Measurements from ENCODE around the gene SHISA9. TPM values are rescaled to one million over a fixed set of nuclear protein-coding genes. Genes with fewer than 3 reads are reported as not detected.

Gene SHISA9
- polyA plus RNA-seq, 1 of the 3 experiments (the other 2 are of a cell fraction), result 0.02 TPM

DNA sequence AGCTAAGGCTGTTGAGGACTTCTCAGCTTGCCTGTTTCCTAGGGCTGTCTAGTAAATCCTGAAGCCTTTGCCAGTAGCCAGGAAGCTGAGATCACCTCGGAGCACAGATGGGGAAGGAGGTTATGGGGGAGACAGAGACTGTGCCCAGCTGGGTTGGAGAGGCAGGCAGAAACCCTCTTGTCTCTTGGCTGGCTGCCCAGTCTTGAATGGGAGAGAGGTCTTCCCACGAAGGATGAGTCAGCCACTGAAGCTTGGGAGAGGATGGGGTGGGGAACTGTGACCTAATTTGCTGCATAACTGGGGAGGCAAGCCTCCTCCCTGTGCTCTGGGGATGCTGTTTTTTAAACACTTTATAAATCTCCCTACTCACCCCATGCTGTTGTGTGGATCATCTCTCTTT lies 69.8 kb downstream of the SHISA9 start (continued):
- TF ChIP-seq, protein P1, sequence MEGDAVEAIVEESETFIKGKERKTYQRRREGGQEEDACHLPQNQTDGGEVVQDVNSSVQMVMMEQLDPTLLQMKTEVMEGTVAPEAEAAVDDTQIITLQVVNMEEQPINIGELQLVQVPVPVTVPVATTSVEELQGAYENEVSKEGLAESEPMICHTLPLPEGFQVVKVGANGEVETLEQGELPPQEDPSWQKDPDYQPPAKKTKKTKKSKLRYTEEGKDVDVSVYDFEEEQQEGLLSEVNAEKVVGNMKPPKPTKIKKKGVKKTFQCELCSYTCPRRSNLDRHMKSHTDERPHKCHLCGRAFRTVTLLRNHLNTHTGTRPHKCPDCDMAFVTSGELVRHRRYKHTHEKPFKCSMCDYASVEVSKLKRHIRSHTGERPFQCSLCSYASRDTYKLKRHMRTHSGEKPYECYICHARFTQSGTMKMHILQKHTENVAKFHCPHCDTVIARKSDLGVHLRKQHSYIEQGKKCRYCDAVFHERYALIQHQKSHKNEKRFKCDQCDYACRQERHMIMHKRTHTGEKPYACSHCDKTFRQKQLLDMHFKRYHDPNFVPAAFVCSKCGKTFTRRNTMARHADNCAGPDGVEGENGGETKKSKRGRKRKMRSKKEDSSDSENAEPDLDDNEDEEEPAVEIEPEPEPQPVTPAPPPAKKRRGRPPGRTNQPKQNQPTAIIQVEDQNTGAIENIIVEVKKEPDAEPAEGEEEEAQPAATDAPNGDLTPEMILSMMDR (IDR thresholded peaks at IDR 0.05), result no peak
- TF ChIP-seq RFX5 (IDR thresholded peaks at IDR 0.05; ENCODE audit: low read length), result no peak
- TF ChIP-seq RXRA (IDR thresholded peaks at IDR 0.05; ENCODE audit: borderline replicate concordance, low read depth), result no peak

DNA sequence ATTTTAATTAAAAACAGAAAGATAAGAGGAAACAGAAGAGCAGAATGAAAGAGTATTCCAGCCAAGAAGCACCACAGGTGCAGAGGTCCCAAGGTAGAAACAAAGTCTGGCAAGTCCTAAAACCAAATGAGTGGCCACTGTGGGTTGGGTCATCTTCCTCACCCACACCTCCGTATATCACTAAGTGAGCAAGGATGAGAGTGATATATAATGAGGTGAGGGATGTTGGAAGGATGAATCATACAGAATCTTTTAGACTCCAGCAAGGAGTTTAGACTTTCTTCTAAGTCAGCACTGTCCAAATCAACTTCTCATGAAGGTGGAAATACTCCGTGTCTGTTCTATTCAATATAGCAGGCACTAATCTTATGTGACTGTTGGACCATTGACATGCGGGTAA lies 70.8 kb downstream of the SHISA9 start:
- H3F3A ChIP-seq (replicated peaks; ENCODE audit: insufficient read depth), result no peaks in the 10 kb centered on the region
- POLR2A ChIA-PET, result no interaction called here

DNA sequence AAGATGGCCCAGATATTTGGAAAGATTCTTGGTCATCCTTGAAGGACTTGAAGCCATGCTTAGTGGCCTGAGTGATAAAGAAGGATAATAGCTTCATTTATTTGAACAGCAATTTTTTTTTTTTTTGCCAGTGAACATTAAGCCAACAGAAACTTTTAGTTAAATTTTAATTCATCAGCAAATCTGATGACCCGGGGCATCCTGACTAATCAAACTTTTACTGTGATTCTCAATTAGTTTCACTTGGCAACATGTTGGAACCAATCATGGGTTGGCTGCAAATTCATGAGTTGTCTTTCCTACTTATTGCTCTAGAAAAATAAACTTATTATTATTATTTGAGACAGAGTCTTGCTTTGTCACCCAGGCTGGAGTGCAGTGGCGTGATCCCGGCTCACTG lies 74.4 kb downstream of the SHISA9 start:
- Histone ChIP-seq H2AFZ (ENCODE audit: low read depth) (no peak overlapping the region), H3K9me3 (no peaks in the 10 kb centered on the region), H3K4me1 (ENCODE audit: control insufficient read depth in 1 of 2, insufficient read depth in 2 of 2, low read depth in 1 of 2, low read length in 1 of 2) (peaks cover 0 to 6% of the 10 kb centered on the region in 2 experiments; a peak in 1 of 4 replicates), H3K27ac (ENCODE audit: low read depth in 2 of 2, low read length in 1 of 2) (no peak overlapping the region), H3K36me3 (replicated peaks in 1 of 2; ENCODE audit: control insufficient read depth in 1 of 2, insufficient read depth in 2 of 2, low read length in 1 of 2) (no peaks in the 10 kb centered on the region), H3K4me3 (ENCODE audit: low read depth in 2 of 2, low read length in 1 of 2) (no peak overlapping the region), H4K20me1 (ENCODE audit: insufficient read depth) (no peaks in the 10 kb centered on the region), H3F3A (replicated peaks; ENCODE audit: insufficient read depth) (no peaks in the 10 kb centered on the region), H3K79me2 (ENCODE audit: insufficient read depth) (no peaks in the 10 kb centered on the region), H3K9ac (no peak overlapping the region), H3K4me2 (no peak overlapping the region), H3K9me2 (0 out of 2 replicates have a peak, but pooled peaks cover 5% of the 10 kb centered on the region), H3K27me3 (ENCODE audit: insufficient read depth) (no peaks in the 10 kb centered on the region)
- TF ChIP-seq RFX5 (IDR thresholded peaks at IDR 0.05; ENCODE audit: low read length) (no peak), RXRA (IDR thresholded peaks at IDR 0.05; ENCODE audit: borderline replicate concordance, low read depth) (no peak), YY1 (IDR thresholded peaks at IDR 0.05; ENCODE audit: low read depth) (no peak), JUND (IDR thresholded peaks at IDR 0.05) (no peak)
- TF ChIP-seq, protein P2, sequence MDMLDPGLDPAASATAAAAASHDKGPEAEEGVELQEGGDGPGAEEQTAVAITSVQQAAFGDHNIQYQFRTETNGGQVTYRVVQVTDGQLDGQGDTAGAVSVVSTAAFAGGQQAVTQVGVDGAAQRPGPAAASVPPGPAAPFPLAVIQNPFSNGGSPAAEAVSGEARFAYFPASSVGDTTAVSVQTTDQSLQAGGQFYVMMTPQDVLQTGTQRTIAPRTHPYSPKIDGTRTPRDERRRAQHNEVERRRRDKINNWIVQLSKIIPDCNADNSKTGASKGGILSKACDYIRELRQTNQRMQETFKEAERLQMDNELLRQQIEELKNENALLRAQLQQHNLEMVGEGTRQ (IDR thresholded peaks at IDR 0.05; ENCODE audit: borderline replicate concordance, low read depth, low read length), result no peak
- TF ChIP-seq, protein P3, sequence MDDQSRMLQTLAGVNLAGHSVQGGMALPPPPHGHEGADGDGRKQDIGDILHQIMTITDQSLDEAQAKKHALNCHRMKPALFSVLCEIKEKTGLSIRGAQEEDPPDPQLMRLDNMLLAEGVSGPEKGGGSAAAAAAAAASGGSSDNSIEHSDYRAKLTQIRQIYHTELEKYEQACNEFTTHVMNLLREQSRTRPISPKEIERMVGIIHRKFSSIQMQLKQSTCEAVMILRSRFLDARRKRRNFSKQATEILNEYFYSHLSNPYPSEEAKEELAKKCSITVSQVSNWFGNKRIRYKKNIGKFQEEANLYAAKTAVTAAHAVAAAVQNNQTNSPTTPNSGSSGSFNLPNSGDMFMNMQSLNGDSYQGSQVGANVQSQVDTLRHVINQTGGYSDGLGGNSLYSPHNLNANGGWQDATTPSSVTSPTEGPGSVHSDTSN (IDR thresholded peaks at IDR 0.05), result no peak
- 53% methylated on average over 3 of the region's 3 CpGs for WGBS (ENCODE audit: low lambda C conversion rate)
- ChIA-PET POLR2A (no interaction called here), CTCF (no interaction called here)
- DNase-seq, result no peak

More for the DNA sequence above, 70.8 kb downstream of the SHISA9 start:
- CTCF ChIA-PET, result interaction anchor here (1.4 kb wide), 1 partner anchor 15 kb away, joined by 3 read pairs; no protein-coding TSS in a partner anchor
- no peak overlapping the region for H3K27ac ChIP-seq (ENCODE audit: low read depth in 2 of 2, low read length in 1 of 2)
- H3K4me2 ChIP-seq, result no peak overlapping the region
- H2AFZ ChIP-seq (ENCODE audit: low read depth), result no peak overlapping the region
- WGBS (ENCODE audit: low lambda C conversion rate), result 48% methylated on average over 3 of the region's 3 CpGs
- no peak overlapping the region for H3K4me3 ChIP-seq (ENCODE audit: low read depth in 2 of 2, low read length in 1 of 2)
- no peaks in the 10 kb centered on the region for H3K27me3 ChIP-seq (ENCODE audit: insufficient read depth)
- H3K4me1 ChIP-seq (ENCODE audit: control insufficient read depth in 1 of 2, insufficient read depth in 2 of 2, low read depth in 1 of 2, low read length in 1 of 2), result peaks cover 0 to 6% of the 10 kb centered on the region in 2 experiments; a peak in 1 of 4 replicates
- no peaks in the 10 kb centered on the region for H3K36me3 ChIP-seq (replicated peaks in 1 of 2; ENCODE audit: control insufficient read depth in 1 of 2, insufficient read depth in 2 of 2, low read length in 1 of 2)
- TF ChIP-seq EZH2phosphoT487 (IDR thresholded peaks at IDR 0.05; ENCODE audit: borderline replicate concordance, low read depth), result no peak
- TF ChIP-seq RXRA (IDR thresholded peaks at IDR 0.05; ENCODE audit: borderline replicate concordance, low read depth), result no peak
- no peak for TF ChIP-seq TCF12 (IDR thresholded peaks at IDR 0.05)
- no peak for TF ChIP-seq CHD2 (IDR thresholded peaks at IDR 0.05; ENCODE audit: low read length, partially characterized antibody)
- TF ChIP-seq POLR2AphosphoS5 (IDR thresholded peaks at IDR 0.05; ENCODE audit: low read depth, low read length), result no peak
- TF ChIP-seq, protein P4, sequence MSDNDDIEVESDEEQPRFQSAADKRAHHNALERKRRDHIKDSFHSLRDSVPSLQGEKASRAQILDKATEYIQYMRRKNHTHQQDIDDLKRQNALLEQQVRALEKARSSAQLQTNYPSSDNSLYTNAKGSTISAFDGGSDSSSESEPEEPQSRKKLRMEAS (IDR thresholded peaks at IDR 0.05; ENCODE audit: low read depth), result no peak
- TF ChIP-seq RCOR1 (IDR thresholded peaks at IDR 0.05; ENCODE audit: low read length), result no peak
- no peak for TF ChIP-seq SMC3 (IDR thresholded peaks at IDR 0.05; ENCODE audit: low read depth, low read length)
- no peak for TF ChIP-seq TEAD4 (IDR thresholded peaks at IDR 0.05; ENCODE audit: borderline replicate concordance, insufficient read depth)
- TF ChIP-seq FOXJ3 (CRISPR knock-in tag; IDR thresholded peaks at IDR 0.05), result no peak
- TF ChIP-seq MEF2A (IDR thresholded peaks at IDR 0.05; ENCODE audit: borderline replicate concordance, low read depth), result no peak
- no peak for TF ChIP-seq RFX5 (IDR thresholded peaks at IDR 0.05; ENCODE audit: low read length)
- TF ChIP-seq TAF1 (IDR thresholded peaks at IDR 0.05; ENCODE audit: borderline replicate concordance, low read depth, low read length), result no peak
- TF ChIP-seq GABPA (IDR thresholded peaks at IDR 0.05; ENCODE audit: low read depth), result no peak
- TF ChIP-seq MXI1 (IDR thresholded peaks at IDR 0.05; ENCODE audit: low read depth, low read length), result no peak
- no peak overlapping the region for H3K9ac ChIP-seq
- H3K79me2 ChIP-seq (ENCODE audit: insufficient read depth), result no peaks in the 10 kb centered on the region
- DNase-seq, result no peak
- no peaks in the 10 kb centered on the region for H3K9me3 ChIP-seq
- no peaks in the 10 kb centered on the region for H3K9me2 ChIP-seq
- H4K20me1 ChIP-seq (ENCODE audit: insufficient read depth), result no peaks in the 10 kb centered on the region

Measured in SK-N-SH (cell line).